ENCODE measurements around the gene STRAP. TPM values are rescaled to one million over a fixed set of nuclear protein-coding genes. Genes with fewer than 3 reads are reported as not detected.

STRAP gene
- total RNA-seq, 4 donors from 2014 or later, result 36.1 to 62.7 (median 45.1) TPM

DNA sequence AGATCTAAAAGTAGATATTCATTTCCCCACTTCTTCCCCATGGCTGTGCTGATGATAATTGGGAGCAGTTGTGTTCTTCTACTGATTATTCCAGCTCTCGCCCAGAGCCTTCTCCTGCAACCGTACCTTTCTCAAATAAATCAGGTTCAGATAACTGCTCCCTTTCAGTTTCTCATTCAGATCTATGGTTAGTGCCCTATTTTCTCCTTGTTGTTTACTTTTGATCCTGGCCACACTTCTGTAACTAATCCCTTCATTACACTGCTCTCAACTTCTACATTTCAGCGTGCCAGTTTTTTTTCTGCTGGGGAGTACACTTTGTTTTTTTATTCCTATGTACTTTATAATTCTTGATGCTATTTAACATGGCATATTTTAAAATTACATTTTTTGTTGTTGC, 2.8 kb upstream of the STRAP start:
- H3K27ac ChIP-seq, result no peak overlapping the region
- no peak for DNase-seq (ENCODE audit: low spot score in 2 of 2)
- peaks cover 0 to 15% (median 5%) of the 10 kb centered on the region in 4 donors for H3K4me1 ChIP-seq
- no peaks in the 10 kb centered on the region for H3K27me3 ChIP-seq
- H3K4me3 ChIP-seq, result no peak overlapping the region
- TF ChIP-seq, protein P1, sequence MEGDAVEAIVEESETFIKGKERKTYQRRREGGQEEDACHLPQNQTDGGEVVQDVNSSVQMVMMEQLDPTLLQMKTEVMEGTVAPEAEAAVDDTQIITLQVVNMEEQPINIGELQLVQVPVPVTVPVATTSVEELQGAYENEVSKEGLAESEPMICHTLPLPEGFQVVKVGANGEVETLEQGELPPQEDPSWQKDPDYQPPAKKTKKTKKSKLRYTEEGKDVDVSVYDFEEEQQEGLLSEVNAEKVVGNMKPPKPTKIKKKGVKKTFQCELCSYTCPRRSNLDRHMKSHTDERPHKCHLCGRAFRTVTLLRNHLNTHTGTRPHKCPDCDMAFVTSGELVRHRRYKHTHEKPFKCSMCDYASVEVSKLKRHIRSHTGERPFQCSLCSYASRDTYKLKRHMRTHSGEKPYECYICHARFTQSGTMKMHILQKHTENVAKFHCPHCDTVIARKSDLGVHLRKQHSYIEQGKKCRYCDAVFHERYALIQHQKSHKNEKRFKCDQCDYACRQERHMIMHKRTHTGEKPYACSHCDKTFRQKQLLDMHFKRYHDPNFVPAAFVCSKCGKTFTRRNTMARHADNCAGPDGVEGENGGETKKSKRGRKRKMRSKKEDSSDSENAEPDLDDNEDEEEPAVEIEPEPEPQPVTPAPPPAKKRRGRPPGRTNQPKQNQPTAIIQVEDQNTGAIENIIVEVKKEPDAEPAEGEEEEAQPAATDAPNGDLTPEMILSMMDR (IDR thresholded peaks at IDR 0.05), result no peak
- TF ChIP-seq POLR2A (IDR thresholded peaks at IDR 0.05), result no peak
- TF ChIP-seq EP300 (IDR thresholded peaks at IDR 0.05), result no peak
- H3K9me3 ChIP-seq, result no peaks in the 10 kb centered on the region
- H3K36me3 ChIP-seq, result peaks cover 0 to 5% (median 0%) of the 10 kb centered on the region in 3 donors
- 84 to 91% methylated on average over 3 of the region's 3 CpGs for WGBS, 2 donors

DNA sequence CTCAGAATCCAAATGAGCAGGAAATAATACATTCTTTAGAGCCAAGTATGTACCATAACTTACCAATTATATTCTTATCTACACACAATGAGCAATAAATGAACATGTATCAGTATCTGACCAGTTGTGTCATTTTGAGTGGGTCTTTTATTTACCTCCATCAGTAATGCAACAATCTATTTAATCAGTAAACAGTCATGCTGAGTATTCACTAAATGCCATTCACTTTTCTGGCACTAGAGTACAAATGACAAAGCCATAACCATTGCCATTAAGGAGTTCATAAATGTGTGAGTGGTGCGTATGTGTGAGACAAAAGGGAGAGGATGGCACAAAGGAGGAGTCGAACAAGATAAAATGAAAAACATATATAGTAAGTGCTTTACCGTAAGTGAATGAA, 1.5 kb upstream of the STRAP start:
- Histone ChIP-seq H3K9me3 (no peaks in the 10 kb centered on the region), H3K4me1 (peaks cover 0 to 24% (median 9%) of the 10 kb centered on the region in 4 donors), H3K27ac (no peak overlapping the region), H3K4me3 (no peak overlapping the region), H3K36me3 (no peaks in the 10 kb centered on the region), H3K27me3 (no peaks in the 10 kb centered on the region)
- TF ChIP-seq POLR2A (IDR thresholded peaks at IDR 0.05) (no peak), EP300 (IDR thresholded peaks at IDR 0.05) (no peak)
- TF ChIP-seq, protein P1 (IDR thresholded peaks at IDR 0.05), result no peak
- DNase-seq (ENCODE audit: low spot score in 2 of 2), result no peak
- 93 to 96% methylated on average over 3 of the region's 3 CpGs for WGBS, 2 donors

DNA sequence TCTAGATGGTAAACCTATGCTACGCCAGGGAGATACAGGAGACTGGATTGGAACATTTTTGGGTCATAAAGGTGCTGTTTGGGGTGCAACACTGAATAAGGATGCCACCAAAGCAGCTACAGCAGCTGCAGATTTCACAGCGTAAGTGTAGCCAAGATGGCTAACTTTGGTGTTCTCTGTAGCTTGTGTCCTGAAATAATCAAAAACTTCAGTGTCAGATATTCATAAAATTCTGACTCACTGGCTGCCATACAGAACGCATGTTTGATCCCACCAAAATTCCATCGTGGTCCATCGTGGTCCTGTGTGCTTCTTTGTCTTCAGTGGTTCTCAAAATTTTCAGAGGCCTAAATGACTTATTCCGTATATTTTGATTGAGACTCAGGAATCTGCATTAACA, 1.3 kb downstream of the STRAP start:
- Histone ChIP-seq H3K27me3 (no peaks in the 10 kb centered on the region), H3K4me3 (peak overlapping the region in 3 of 4 donors; percentile 81 to 84 (median 81)), H3K36me3 (no peaks in the 10 kb centered on the region), H3K9me3 (no peaks in the 10 kb centered on the region), H3K27ac (peak overlapping the region in 3 of 4 donors; percentile 89 to 98 (median 96)), H3K4me1 (peaks cover 0 to 52% (median 14%) of the 10 kb centered on the region in 4 donors)
- WGBS, 2 donors, result 30 to 31% methylated on average over 6 of the region's 6 CpGs
- no peak for DNase-seq (ENCODE audit: low spot score in 2 of 2)
- TF ChIP-seq, protein P1 (IDR thresholded peaks at IDR 0.05), result no peak
- TF ChIP-seq POLR2A (IDR thresholded peaks at IDR 0.05), result no peak
- no peak for TF ChIP-seq EP300 (IDR thresholded peaks at IDR 0.05)

GRCh38 chr12:15886372-15887042, 4.3 kb downstream of the STRAP start:
- TF ChIP-seq POLR2A (IDR thresholded peaks at IDR 0.05) (no peak), EP300 (IDR thresholded peaks at IDR 0.05) (no peak)
- TF ChIP-seq, protein P1 (IDR thresholded peaks at IDR 0.05), result no peak
- Histone ChIP-seq H3K36me3 (peaks cover 0 to 18% (median 0%) of the 10 kb centered on the region in 3 donors), H3K27ac (no peak overlapping the region), H3K9me3 (no peaks in the 10 kb centered on the region), H3K4me1 (peaks cover 0 to 54% (median 14%) of the 10 kb centered on the region in 4 donors), H3K4me3 (no peak overlapping the region), H3K27me3 (no peaks in the 10 kb centered on the region)
- WGBS, 2 donors, result 68 to 71% methylated on average over 7 of the region's 7 CpGs
- no peak for DNase-seq (ENCODE audit: low spot score in 2 of 2)

DNA sequence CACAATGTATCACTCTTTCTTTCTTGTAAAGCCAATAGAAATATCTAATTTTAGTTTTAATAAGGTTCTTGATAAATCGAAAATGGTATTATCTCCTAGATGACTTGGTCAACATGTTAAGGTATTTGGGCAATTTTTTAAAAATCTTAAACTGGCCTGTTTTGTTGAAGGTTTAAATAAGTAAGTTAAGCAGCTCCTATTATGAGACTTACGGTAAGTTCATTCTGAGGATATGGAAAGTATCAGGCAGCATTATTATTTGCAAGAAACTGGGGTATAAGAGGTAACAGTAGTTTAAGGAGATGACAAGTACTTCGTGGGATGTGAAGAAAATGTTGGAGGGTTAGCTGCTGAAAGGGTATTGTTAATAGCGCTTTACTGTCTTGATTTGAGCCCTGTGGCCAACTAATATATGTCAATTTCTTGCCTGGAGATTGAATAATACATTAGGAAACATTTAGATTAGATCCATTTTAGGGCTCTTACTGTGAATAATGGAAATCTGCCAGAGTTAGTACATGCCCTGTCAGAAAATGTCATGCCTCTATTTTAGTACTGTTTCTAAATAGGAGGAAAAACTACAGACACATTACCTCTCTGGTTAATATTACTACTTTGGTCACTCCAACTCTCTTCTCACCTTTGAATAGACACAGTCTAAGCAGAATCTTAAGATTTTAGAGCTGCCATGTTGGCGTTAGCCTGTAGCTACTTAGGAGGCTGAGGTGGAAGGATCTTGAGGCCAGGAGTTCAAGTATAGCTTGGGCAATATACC, 5.0 kb downstream of the STRAP start:
- WGBS, 2 donors, result 66 to 71% methylated on average over 5 of the region's 5 CpGs
- H3K27ac ChIP-seq, result no peak overlapping the region
- H3K9me3 ChIP-seq, result no peaks in the 10 kb centered on the region
- no peaks in the 10 kb centered on the region for H3K27me3 ChIP-seq
- TF ChIP-seq EP300 (IDR thresholded peaks at IDR 0.05) (no peak), POLR2A (IDR thresholded peaks at IDR 0.05) (no peak)
- TF ChIP-seq, protein P1 (IDR thresholded peaks at IDR 0.05), result no peak
- H3K4me1 ChIP-seq, result peaks cover 0 to 54% (median 14%) of the 10 kb centered on the region in 4 donors
- peaks cover 0 to 22% (median 0%) of the 10 kb centered on the region in 3 donors for H3K36me3 ChIP-seq
- no peak overlapping the region for H3K4me3 ChIP-seq
- no peak for DNase-seq (ENCODE audit: low spot score in 2 of 2)

All from tibial nerve (tissue), 4 donors.